Endodermal cell (in vitro differentiated cells): ENCODE data around the gene MAP9. TPM values are rescaled to one million over a fixed set of nuclear protein-coding genes. Genes with fewer than 3 reads are reported as not detected.

Source experiments
- DNase-seq: peaks from one replicate; pipeline ENCODE4 v3.0.0-alpha.2; 2017
- H3K27ac ChIP-seq: 2 replicates; pipeline ENCODE4 v1.5.1; 2013; ENCODE audit warnings: mild to moderate bottlenecking, low read depth, low read length, moderate library complexity
- H3K27me3 ChIP-seq: 2 replicates; pipeline ENCODE4 v1.6.1; 2013; ENCODE audit warnings: mild to moderate bottlenecking, low read length, moderate library complexity; ENCODE audit not compliant: insufficient read depth, control insufficient read depth, poor library complexity, severe bottlenecking
- H3K36me3 ChIP-seq: 2 replicates; pipeline ENCODE4 v1.7.0; 2013; ENCODE audit warnings: mild to moderate bottlenecking, low read length, moderate library complexity; ENCODE audit not compliant: control insufficient read depth, insufficient read depth
- H3K4me1 ChIP-seq: one replicate; pipeline ENCODE4 v1.7.0; 2013; ENCODE audit warnings: low read length; ENCODE audit not compliant: control insufficient read depth, insufficient read depth
- H3K4me3 ChIP-seq: 2 replicates; pipeline ENCODE4 v1.5.1; 2013; ENCODE audit warnings: mild to moderate bottlenecking, low read length, moderate library complexity
- H3K9ac ChIP-seq: 2 replicates; pipeline ENCODE4 v1.6.1; 2013; ENCODE audit warnings: mild to moderate bottlenecking, low read length, moderate library complexity; ENCODE audit not compliant: poor library complexity, severe bottlenecking; ENCODE audit errors: extremely low read depth
- H3K9me3 ChIP-seq: 2 replicates; pipeline ENCODE4 v1.6.1; 2013; ENCODE audit warnings: mild to moderate bottlenecking, low read length, moderate library complexity; ENCODE audit not compliant: control insufficient read depth
- H3K27ac Mint-ChIP-seq: 2 replicates; pipeline ENCODE4 v1.8.0; 2020; ENCODE audit warnings: mixed read lengths
- H3K27me3 Mint-ChIP-seq: 2 replicates; pipeline ENCODE4 v1.8.0; 2021; ENCODE audit warnings: mild to moderate bottlenecking, mixed read lengths; ENCODE audit not compliant: insufficient read depth
- H3K36me3 Mint-ChIP-seq: 2 replicates; pipeline ENCODE4 v1.8.0; 2020; ENCODE audit warnings: low read depth, mixed read lengths
- H3K4me1 Mint-ChIP-seq: 2 replicates; pipeline ENCODE4 v1.8.0; 2020; ENCODE audit warnings: mixed read lengths
- H3K4me3 Mint-ChIP-seq: 2 replicates; pipeline ENCODE4 v1.8.0; 2020; ENCODE audit warnings: mild to moderate bottlenecking, moderate library complexity, mixed read lengths
- H3K9me3 Mint-ChIP-seq: 2 replicates; pipeline ENCODE4 v1.8.0; 2020; ENCODE audit warnings: mild to moderate bottlenecking, mixed read lengths
- WGBS, 2 experiments: methylation state at CpG; one replicate each; pipeline versions ENCODE4 v1.1.5 to v1.1.7; 2013; ENCODE audit warnings: missing lambda C conversion rate in 2 of 2, mixed read lengths in 1 of 2; ENCODE audit not compliant: insufficient coverage in 1 of 2, insufficient read length in 1 of 2; 5-methylcytosine and 5-hydroxymethylcytosine counted together
- total RNA-seq, 2 donors: library from RNA; stranded (reverse); fragmentation: NEBNext Ultra II Directional in 1 of 2; extraction: Animal tissue kit (Norgen Biotek cat#: 25700) in 1 of 2; gene quantifications; 2 replicates in 1 of 2; 3 replicates in 1 of 2; pipeline ENCODE4 v1.2.1, GENCODE V29; 2021
- TF ChIP-seq, protein P1 (sequence below): fragments of 200-600 bp; sonication (generic); conservative IDR thresholded peaks from 2 replicates; pipeline ENCODE4 v1.5.0; 2021; ENCODE audit warnings: antibody characterized with exemption, mild to moderate bottlenecking

MAP9 gene
- total RNA-seq, 2 donors from 2014 or later = 26.4 to 39.0 TPM

DNA sequence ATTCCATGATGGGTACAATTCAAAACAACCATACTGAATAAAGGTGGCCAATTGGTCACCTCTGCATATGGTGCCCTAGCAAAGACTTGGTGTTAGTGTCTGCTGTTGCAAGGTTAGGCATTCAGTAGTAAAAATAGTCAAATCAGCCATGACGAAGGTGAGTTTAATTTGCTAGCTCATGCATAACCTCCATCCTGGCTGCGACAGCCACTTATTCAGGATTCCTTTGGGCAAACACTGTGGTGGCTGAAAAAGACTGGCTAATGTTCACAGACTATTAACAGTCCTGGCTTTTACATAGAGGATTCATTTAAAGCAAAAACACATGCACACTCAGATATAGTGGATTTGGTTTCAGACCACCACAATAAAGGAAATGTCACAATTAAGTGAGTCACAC is 34.8 kb upstream of the MAP9 start:
- no peak overlapping the region for H3K4me3 ChIP-seq
- WGBS, 2 experiments = 94 to 95% methylated on average over 2 of the region's 2 CpGs
- no peak overlapping the region for H3K27ac Mint-ChIP-seq
- peaks cover 63% of the 10 kb centered on the region for H3K27me3 Mint-ChIP-seq
- H3K27ac ChIP-seq = no peak overlapping the region
- no peak overlapping the region for H3K4me3 Mint-ChIP-seq
- H3K4me1 Mint-ChIP-seq = peaks cover 6% of the 10 kb centered on the region
- H3K9me3 Mint-ChIP-seq = no peaks in the 10 kb centered on the region
- no peak overlapping the region for H3K9ac ChIP-seq
- TF ChIP-seq, protein P1, sequence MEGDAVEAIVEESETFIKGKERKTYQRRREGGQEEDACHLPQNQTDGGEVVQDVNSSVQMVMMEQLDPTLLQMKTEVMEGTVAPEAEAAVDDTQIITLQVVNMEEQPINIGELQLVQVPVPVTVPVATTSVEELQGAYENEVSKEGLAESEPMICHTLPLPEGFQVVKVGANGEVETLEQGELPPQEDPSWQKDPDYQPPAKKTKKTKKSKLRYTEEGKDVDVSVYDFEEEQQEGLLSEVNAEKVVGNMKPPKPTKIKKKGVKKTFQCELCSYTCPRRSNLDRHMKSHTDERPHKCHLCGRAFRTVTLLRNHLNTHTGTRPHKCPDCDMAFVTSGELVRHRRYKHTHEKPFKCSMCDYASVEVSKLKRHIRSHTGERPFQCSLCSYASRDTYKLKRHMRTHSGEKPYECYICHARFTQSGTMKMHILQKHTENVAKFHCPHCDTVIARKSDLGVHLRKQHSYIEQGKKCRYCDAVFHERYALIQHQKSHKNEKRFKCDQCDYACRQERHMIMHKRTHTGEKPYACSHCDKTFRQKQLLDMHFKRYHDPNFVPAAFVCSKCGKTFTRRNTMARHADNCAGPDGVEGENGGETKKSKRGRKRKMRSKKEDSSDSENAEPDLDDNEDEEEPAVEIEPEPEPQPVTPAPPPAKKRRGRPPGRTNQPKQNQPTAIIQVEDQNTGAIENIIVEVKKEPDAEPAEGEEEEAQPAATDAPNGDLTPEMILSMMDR = no peak
- DNase-seq = no peak
- H3K36me3 ChIP-seq = no peaks in the 10 kb centered on the region
- H3K4me1 ChIP-seq = no peaks in the 10 kb centered on the region
- H3K27me3 ChIP-seq = peaks cover 85% of the 10 kb centered on the region
- H3K36me3 Mint-ChIP-seq = no peaks in the 10 kb centered on the region
- H3K9me3 ChIP-seq = no peaks in the 10 kb centered on the region

DNA sequence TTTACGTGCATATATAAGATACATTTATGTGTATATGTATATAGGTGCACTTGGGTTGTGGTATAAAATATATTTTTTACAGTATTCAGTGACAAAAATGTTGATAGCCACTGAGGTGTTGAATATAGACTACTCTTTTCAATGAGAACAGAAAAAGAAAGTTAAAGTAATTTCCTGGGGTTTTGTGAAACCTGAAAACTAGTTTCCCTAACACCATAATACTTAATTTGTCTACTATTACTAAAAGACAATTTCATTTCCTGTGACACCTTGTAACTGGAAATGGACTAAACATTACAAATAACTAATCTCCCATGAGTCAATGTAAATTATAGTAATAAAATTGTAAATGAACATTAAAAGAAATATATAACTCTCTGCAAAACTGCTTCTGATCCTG is 32.0 kb upstream of the MAP9 start:
- H3K4me3 Mint-ChIP-seq = no peak overlapping the region
- no peaks in the 10 kb centered on the region for H3K36me3 Mint-ChIP-seq
- peaks cover 7% of the 10 kb centered on the region for H3K4me1 Mint-ChIP-seq
- DNase-seq = no peak
- H3K27ac Mint-ChIP-seq = no peak overlapping the region
- 86% methylated on average over 1 of the region's 1 CpG; no CpG with 5 or more reads in 1 of the 2 experiments for WGBS, 2 experiments
- TF ChIP-seq, protein P1 = no peak
- H3K9me3 Mint-ChIP-seq = no peaks in the 10 kb centered on the region
- Histone ChIP-seq H3K27me3 (peaks cover 74% of the 10 kb centered on the region), H3K4me1 (no peaks in the 10 kb centered on the region), H3K9ac (no peak overlapping the region), H3K4me3 (no peak overlapping the region), H3K27ac (no peak overlapping the region), H3K9me3 (no peaks in the 10 kb centered on the region), H3K36me3 (no peaks in the 10 kb centered on the region)
- peaks cover 56% of the 10 kb centered on the region for H3K27me3 Mint-ChIP-seq

DNA sequence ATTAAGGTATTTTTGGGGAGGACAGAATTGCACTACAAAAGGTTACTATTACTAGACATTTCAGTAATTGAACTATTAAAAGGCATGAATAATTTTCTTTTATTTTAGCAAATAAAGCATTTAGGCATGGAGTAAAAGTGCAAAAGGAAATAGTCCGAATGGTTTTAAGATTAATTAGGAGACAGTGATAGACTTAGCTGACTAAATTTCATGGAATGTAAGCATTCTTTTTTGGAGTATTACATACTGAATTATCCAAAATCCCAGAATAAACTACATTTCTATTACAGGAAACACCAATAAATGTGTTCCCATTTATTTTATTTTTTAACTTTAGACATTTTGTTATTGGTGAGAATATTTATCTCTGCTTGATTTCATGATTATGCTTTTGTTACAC is 30.7 kb upstream of the MAP9 start:
- H3K27ac Mint-ChIP-seq = no peak overlapping the region
- 91% methylated on average over 1 of the region's 1 CpG; no CpG with 5 or more reads in 1 of the 2 experiments for WGBS, 2 experiments
- Histone ChIP-seq H3K27ac (no peak overlapping the region), H3K27me3 (peaks cover 68% of the 10 kb centered on the region), H3K9ac (no peak overlapping the region), H3K4me3 (no peak overlapping the region), H3K4me1 (no peaks in the 10 kb centered on the region), H3K36me3 (no peaks in the 10 kb centered on the region), H3K9me3 (no peaks in the 10 kb centered on the region)
- H3K36me3 Mint-ChIP-seq = no peaks in the 10 kb centered on the region
- peaks cover 46% of the 10 kb centered on the region for H3K27me3 Mint-ChIP-seq
- no peaks in the 10 kb centered on the region for H3K9me3 Mint-ChIP-seq
- DNase-seq = no peak
- TF ChIP-seq, protein P1 = no peak
- peaks cover 17% of the 10 kb centered on the region for H3K4me1 Mint-ChIP-seq
- no peak overlapping the region for H3K4me3 Mint-ChIP-seq
